BLaER1 treated with 17β-estradiol and CSF1 and Interleukin-3, amounts not matched to agents 10 nM and 100 nM (cell line): Measurements from ENCODE around the gene PNPLA3.

Source experiments
- H3K27ac ChIP-seq, 11 experiments: shearing (Covaris generic); formaldehyde crosslinking; 2 replicates each; pipeline ENCODE4 v1.8.1; 2022
- H3K27me3 ChIP-seq, 11 experiments: shearing (Covaris generic); formaldehyde crosslinking; 2 replicates each; pipeline ENCODE4 v1.8.1; 2022
- H3K36me3 ChIP-seq, 11 experiments: shearing (Covaris generic); formaldehyde crosslinking; 2 replicates each; pipeline ENCODE4 v1.8.1; 2022
- H3K4me1 ChIP-seq, 10 experiments: shearing (Covaris generic); formaldehyde crosslinking; 2 replicates each; pipeline ENCODE4 v1.8.1; 2022
- H3K4me2 ChIP-seq, 11 experiments: shearing (Covaris generic); formaldehyde crosslinking; 2 replicates each; pipeline ENCODE4 v1.8.1; 2022
- H3K4me3 ChIP-seq, 10 experiments: shearing (Covaris generic); formaldehyde crosslinking; 2 replicates each; pipeline ENCODE4 v1.8.1; 2022
- H3K9ac ChIP-seq, 11 experiments: shearing (Covaris generic); formaldehyde crosslinking; 2 replicates each; pipeline ENCODE4 v1.8.1; 2022
- H3K9me3 ChIP-seq, 11 experiments: shearing (Covaris generic); formaldehyde crosslinking; replicated peaks in 1 of 11; 2 replicates each; pipeline ENCODE4 v1.8.1; 2022
- H4K20me1 ChIP-seq, 11 experiments: shearing (Covaris generic); formaldehyde crosslinking; 2 replicates each; pipeline ENCODE4 v1.8.1; 2022
- Cebpa-rat ChIP-seq, 11 experiments: shearing (Covaris generic); IDR thresholded peaks; 2 replicates each; pipeline ENCODE4 v1.8.1; 2022

PNPLA3 gene

DNA sequence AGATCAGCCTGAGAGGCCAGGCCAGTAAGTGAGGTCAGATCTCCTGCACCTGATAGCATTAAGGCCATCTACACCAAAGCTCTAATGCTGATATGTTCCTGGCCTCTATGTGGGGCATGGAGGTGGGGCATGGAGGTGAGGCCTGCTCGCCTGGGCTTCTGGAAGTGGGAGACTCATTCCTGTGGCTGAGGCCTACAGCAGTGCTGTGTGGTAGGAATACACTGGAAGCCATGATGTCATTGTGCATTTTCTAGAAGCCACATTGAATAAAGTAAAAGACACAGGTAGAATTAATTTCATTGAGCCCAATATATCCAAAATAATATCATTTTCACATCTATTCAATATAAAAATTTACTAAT, 2.7 kb downstream of the PNPLA3 start:
- H3K9me3 ChIP-seq = no peaks in the 10 kb centered on the region
- H4K20me1 ChIP-seq = peaks cover 0 to 5% (median 0%) of the 10 kb centered on the region in 11 experiments; a peak in 2 of 22 replicates
- H3K4me2 ChIP-seq = no peak overlapping the region
- no peak overlapping the region for H3K4me3 ChIP-seq
- no peak overlapping the region for H3K9ac ChIP-seq
- peaks cover 11 to 19% (median 15%) of the 10 kb centered on the region in 11 experiments; a peak in 20 of 22 replicates for H3K27me3 ChIP-seq
- no peaks in the 10 kb centered on the region for H3K36me3 ChIP-seq
- no peak for TF ChIP-seq Cebpa-rat (IDR thresholded peaks at IDR 0.05)
- peaks cover 12 to 45% (median 23%) of the 10 kb centered on the region in 10 experiments; a peak in 16 of 20 replicates for H3K4me1 ChIP-seq
- H3K27ac ChIP-seq = no peak overlapping the region

DNA sequence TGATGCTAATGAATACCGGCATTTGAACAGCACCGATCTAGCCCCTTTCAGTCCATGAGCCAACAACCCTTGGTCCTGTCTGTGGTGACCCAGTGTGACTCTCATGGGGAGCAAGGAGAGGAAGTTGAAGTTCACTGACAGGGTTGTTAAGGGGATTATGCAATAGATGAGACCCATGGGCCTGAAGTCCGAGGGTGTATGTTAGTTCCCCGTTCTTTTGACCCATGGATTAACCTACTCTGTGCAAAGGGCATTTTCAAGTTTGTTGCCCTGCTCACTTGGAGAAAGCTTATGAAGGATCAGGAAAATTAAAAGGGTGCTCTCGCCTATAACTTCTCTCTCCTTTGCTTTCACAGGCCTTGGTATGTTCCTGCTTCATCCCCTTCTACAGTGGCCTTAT, 4.9 kb downstream of the PNPLA3 start:
- Histone ChIP-seq H3K4me3 (no peak overlapping the region), H4K20me1 (peaks cover 0 to 5% (median 0%) of the 10 kb centered on the region in 11 experiments; a peak in 1 of 22 replicates), H3K4me2 (peak overlapping the region in 6 of 11 experiments; percentile 6 to 75 (median 60); a peak in 10 of 22 replicates), H3K9ac (no peak overlapping the region), H3K4me1 (peaks cover 5 to 28% (median 12%) of the 10 kb centered on the region in 10 experiments; a peak in 15 of 20 replicates), H3K27me3 (peaks cover 11 to 19% (median 15%) of the 10 kb centered on the region in 11 experiments; a peak in 20 of 22 replicates), H3K36me3 (no peaks in the 10 kb centered on the region), H3K9me3 (no peaks in the 10 kb centered on the region), H3K27ac (no peak overlapping the region)
- TF ChIP-seq Cebpa-rat (IDR thresholded peaks at IDR 0.05) = peak in 5 of 11 experiments; percentile 16 to 63 (median 40); a peak in 4 of 22 replicates

DNA sequence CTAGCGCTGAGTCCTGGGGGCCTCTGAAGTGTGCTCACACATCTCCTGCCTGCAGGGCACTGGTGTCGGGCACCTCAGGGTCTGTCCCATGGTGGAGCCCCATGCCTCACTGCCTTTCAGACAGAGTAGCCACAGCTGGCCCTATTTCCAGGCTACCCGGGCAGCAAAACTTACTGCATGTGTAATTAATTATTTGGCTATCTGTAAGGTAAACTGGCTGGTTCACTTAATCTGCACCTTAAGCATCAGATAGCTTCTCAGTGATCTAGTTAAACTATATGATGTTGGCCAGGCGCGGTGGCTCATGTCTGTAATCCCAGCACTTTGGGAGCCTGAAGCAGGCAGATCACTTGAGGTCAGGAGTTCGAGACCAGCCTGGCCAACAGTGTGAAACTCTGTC, 5.3 kb downstream of the PNPLA3 start:
- Histone ChIP-seq H3K27me3 (peaks cover 11 to 16% (median 14%) of the 10 kb centered on the region in 11 experiments; a peak in 20 of 22 replicates), H3K36me3 (no peaks in the 10 kb centered on the region), H3K4me2 (peak overlapping the region in 6 of 11 experiments; percentile 6 to 75 (median 60); a peak in 7 of 22 replicates), H3K4me3 (no peak overlapping the region), H3K9me3 (no peaks in the 10 kb centered on the region), H3K27ac (no peak overlapping the region), H3K4me1 (peaks cover 5 to 27% (median 10%) of the 10 kb centered on the region in 10 experiments; a peak in 15 of 20 replicates), H3K9ac (no peak overlapping the region), H4K20me1 (peaks cover 0 to 5% (median 0%) of the 10 kb centered on the region in 11 experiments; a peak in 1 of 22 replicates)
- no peak for TF ChIP-seq Cebpa-rat (IDR thresholded peaks at IDR 0.05)

DNA sequence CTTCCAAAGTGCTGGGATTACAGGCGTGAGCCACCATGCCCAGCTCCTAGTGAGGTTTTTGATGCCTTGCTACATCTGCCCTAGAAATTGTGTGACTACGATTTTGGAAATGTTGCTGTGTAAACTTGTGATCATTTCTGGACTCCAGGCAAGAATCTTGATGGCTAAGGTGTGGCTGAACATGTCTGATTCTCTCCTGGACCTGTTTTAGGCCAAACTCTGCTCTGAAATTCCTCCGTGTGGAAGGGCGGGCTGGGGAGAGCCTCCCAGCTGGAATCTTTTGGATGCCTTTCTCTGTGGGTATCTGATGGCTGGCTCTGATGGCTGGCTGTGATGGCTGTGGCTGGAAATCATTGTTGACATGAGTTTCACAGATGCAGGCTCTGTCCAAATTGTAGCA, 8.2 kb downstream of the PNPLA3 start:
- no peak for TF ChIP-seq Cebpa-rat (IDR thresholded peaks at IDR 0.05)
- H3K4me1 ChIP-seq = peaks cover 0 to 15% (median 5%) of the 10 kb centered on the region in 10 experiments; a peak in 9 of 20 replicates
- H3K27ac ChIP-seq = no peak overlapping the region
- no peak overlapping the region for H3K4me2 ChIP-seq
- no peaks in the 10 kb centered on the region for H3K9me3 ChIP-seq
- no peak overlapping the region for H3K4me3 ChIP-seq
- H4K20me1 ChIP-seq = no peaks in the 10 kb centered on the region
- H3K36me3 ChIP-seq = no peaks in the 10 kb centered on the region
- no peak overlapping the region for H3K9ac ChIP-seq
- H3K27me3 ChIP-seq = no peaks in the 10 kb centered on the region

DNA sequence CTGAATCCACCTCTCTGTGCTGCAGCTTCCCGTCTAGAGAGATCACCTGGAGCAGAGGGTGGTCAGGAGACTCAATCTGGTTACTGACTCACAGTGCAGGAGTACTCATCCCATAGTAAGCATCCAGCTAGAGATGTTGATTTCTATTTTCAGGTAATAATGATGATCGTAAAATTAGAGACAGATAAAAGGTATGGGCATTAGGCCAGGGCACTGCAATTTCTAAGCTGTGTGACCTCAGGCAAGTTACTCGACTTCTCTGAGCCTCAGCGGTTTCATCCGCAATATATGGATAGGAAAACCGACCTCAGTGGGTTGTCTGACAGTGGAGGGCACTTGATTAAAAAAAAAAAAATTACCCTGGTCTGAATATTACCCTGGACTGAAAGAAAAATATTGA, 17.8 kb downstream of the PNPLA3 start:
- no peak for TF ChIP-seq Cebpa-rat (IDR thresholded peaks at IDR 0.05)
- H3K4me2 ChIP-seq = no peak overlapping the region
- H3K36me3 ChIP-seq = no peaks in the 10 kb centered on the region
- H3K27ac ChIP-seq = no peak overlapping the region
- no peaks in the 10 kb centered on the region for H4K20me1 ChIP-seq
- H3K9me3 ChIP-seq = peaks cover 0 to 8% (median 0%) of the 10 kb centered on the region in 11 experiments; a peak in 2 of 22 replicates
- no peak overlapping the region for H3K9ac ChIP-seq
- H3K4me3 ChIP-seq = no peak overlapping the region
- no peaks in the 10 kb centered on the region for H3K27me3 ChIP-seq
- H3K4me1 ChIP-seq = peaks cover 10 to 23% (median 18%) of the 10 kb centered on the region in 10 experiments

DNA sequence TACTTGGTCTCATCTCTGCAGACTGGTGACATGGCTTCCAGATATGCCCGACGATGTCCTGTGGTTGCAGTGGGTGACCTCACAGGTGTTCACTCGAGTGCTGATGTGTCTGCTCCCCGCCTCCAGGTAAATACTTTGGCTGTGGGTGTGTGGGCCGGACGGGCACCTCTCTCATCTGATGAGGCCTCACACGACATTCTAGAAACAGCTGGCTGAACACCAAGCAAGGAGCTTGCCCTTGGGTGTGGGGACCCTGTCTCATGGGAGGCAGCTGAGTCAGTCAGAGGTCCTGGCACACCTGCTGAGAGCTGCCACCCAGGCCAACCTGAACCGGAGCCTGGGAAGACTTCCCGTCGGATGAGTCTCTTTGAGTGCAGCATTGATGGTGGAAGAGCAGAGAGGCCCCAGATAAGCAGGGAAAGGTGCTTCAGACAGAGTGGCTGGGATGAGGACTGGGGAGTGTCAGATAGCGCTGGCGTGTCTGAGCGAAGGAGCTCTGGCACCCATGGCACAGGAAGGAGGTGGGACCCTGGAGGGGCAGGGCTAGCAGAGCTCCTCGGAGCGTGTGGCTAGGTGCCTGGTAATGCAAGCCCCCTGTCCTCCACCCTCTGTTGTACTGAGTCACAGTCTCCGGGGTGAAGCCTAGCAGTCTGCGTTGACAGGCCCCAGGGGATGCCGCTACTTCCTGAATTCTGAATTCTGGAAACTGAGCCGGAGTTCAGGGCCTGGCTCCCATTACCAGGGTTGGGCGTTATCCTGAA, 21.2 kb downstream of the PNPLA3 start:
- no peak for TF ChIP-seq Cebpa-rat (IDR thresholded peaks at IDR 0.05)
- no peak overlapping the region for H3K4me3 ChIP-seq
- H3K27me3 ChIP-seq = no peaks in the 10 kb centered on the region
- peak overlapping the region; percentile 6 to 80 (median 54); a peak in 19 of 22 replicates for H3K4me2 ChIP-seq
- peaks cover 10 to 24% (median 18%) of the 10 kb centered on the region in 10 experiments for H3K4me1 ChIP-seq
- H3K36me3 ChIP-seq = no peaks in the 10 kb centered on the region
- H3K9ac ChIP-seq = no peak overlapping the region; a peak in 1 of 22 replicates
- peak overlapping the region in 3 of 11 experiments; percentile 25 to 31 (median 26); a peak in 3 of 22 replicates for H3K27ac ChIP-seq
- H3K9me3 ChIP-seq = peaks cover 0 to 8% (median 0%) of the 10 kb centered on the region in 11 experiments; a peak in 2 of 22 replicates
- H4K20me1 ChIP-seq = no peaks in the 10 kb centered on the region

DNA sequence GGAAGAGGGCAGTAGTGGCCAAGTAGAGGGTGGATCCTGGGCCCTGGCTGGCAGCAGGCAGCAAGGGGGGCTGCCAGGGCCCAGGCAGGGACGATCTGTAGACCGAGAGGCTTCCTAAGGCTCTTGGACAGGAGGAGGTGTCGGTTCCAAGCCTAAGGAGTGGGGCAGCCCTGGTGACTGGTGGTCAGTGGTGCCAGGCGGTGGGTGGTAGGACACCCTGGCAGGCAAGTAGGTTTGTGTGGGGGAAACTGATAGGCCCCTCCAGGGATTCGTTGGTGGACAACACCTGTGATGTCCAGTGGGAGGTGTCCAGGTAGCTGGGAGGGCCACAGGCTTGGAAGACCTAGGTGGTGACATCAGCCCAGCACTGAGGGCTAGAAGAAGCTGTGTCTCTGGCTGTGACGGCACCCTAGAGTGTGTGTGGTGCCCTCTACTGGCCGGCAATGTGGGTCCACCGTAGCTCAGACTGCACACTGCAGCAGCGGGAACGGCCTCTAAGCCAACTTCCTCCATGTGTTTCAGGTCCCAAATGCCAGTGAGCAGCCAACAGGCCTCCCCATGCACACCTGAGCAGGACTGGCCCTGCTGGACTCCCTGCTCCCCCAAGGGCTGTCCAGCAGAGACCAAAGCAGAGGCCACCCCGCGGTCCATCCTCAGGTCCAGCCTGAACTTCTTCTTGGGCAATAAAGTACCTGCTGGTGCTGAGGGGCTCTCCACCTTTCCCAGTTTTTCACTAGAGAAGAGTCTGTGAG, 22.2 kb downstream of the PNPLA3 start:
- Histone ChIP-seq H3K27ac (peak overlapping the region in 2 of 11 experiments; percentile 26 to 31; a peak in 2 of 22 replicates), H4K20me1 (no peaks in the 10 kb centered on the region), H3K4me1 (peaks cover 10 to 24% (median 18%) of the 10 kb centered on the region in 10 experiments), H3K9ac (no peak overlapping the region; a peak in 1 of 22 replicates), H3K4me3 (no peak overlapping the region), H3K9me3 (peaks cover 0 to 8% (median 0%) of the 10 kb centered on the region in 11 experiments; a peak in 2 of 22 replicates), H3K36me3 (no peaks in the 10 kb centered on the region), H3K27me3 (no peaks in the 10 kb centered on the region), H3K4me2 (peak overlapping the region; percentile 6 to 80 (median 54); a peak in 19 of 22 replicates)
- TF ChIP-seq Cebpa-rat (IDR thresholded peaks at IDR 0.05) = no peak

DNA sequence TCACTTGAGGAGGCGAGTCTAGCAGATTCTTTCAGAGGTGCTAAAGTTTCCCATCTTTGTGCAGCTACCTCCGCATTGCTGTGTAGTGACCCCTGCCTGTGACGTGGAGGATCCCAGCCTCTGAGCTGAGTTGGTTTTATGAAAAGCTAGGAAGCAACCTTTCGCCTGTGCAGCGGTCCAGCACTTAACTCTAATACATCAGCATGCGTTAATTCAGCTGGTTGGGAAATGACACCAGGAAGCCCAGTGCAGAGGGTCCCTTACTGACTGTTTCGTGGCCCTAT, 22.7 kb downstream of the PNPLA3 start:
- TF ChIP-seq Cebpa-rat (IDR thresholded peaks at IDR 0.05) = no peak
- no peak overlapping the region for H3K9ac ChIP-seq

More for the DNA sequence above, 22.7 kb downstream of the PNPLA3 start:
- Histone ChIP-seq H3K4me1 (peaks cover 10 to 24% (median 18%) of the 10 kb centered on the region in 10 experiments), H3K36me3 (no peaks in the 10 kb centered on the region), H3K4me3 (no peak overlapping the region), H3K27ac (no peak overlapping the region), H3K27me3 (no peaks in the 10 kb centered on the region), H4K20me1 (no peaks in the 10 kb centered on the region), H3K9me3 (peaks cover 0 to 8% (median 0%) of the 10 kb centered on the region in 11 experiments; a peak in 2 of 22 replicates), H3K4me2 (0 out of 22 replicates have a peak overlapping the region, but pooled peaks of 1 of the 11 experiments have one; percentile 47)
